Adipose tissue (tissue), 3 donors: ENCODE measurements around the gene MTF1. TPM values are rescaled to one million over a fixed set of nuclear protein-coding genes. Genes with fewer than 3 reads are reported as not detected.

Experiments
- H3K27ac ChIP-seq: one replicate; pipeline ENCODE4 v1.5.1; 2013; ENCODE audit warnings: low read depth, low read length
- WGBS, 3 donors: extraction: QIAGEN DNeasy Blood & Tissue Kit; methylation state at CpG; one replicate each; pipeline ENCODE4 v1.1.7; 2013; 5-methylcytosine and 5-hydroxymethylcytosine counted together
- polyA plus RNA-seq, 3 donors: library from polyadenylated mRNA; stranded (reverse); fragments of 200-250 nt; gene quantifications; one replicate each; pipeline ENCODE4 v1.2.3, GENCODE V29; 2013
- donor health status: healthy with polysubstance abuse.
- donor health status: Bipolar disorder and iron deficiency.
- donor health status: healthy.

Gene MTF1
- polyA plus RNA-seq, 3 donors, result 2.0 to 4.4 (median 3.9) TPM

DNA sequence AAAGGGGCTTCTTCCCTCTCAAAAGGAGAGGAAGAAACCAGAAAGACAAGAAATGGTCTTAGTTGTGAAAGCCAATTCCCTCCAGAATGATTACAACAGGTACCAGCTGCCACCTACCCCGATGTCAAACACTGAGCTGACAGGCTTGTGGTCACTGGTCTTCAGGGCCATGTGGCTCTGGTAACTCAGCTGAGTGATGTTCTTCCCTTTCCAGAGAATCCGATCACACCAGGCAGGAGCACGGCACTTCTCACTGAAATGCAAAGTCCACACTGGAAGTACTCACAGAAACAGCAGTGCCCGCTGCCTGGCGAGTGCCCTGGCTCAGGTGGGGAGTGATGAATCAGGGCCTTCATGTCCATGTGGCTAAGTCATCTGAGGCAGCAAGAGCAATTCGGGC is 18.7 kb upstream of the MTF1 start:
- WGBS, 3 donors, result 79 to 89% (median 88%) methylated on average over 6 of the region's 6 CpGs
- no peak overlapping the region for H3K27ac ChIP-seq

DNA sequence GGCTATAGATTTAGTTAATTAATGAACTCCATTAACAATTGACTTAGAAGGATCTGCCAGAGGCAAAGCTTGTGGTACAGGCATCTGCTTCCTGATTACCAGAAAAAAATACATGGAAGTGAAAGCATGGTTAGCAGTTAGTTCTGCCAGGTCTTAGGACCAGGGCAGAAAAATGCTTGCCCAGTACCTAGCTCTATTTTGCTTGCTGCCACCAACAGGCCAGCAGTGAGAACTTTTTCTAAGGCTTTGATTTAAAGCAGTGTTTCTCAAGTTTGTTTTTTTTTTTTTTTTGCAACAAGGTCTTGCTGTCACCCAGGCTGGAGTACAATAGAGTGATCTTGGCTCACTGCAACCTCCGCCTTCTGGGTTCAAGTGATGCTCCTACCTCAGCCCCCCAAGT is 16.4 kb upstream of the MTF1 start:
- H3K27ac ChIP-seq, result no peak overlapping the region
- WGBS, 3 donors, result 100% methylated on average over 1 of the region's 1 CpG

DNA sequence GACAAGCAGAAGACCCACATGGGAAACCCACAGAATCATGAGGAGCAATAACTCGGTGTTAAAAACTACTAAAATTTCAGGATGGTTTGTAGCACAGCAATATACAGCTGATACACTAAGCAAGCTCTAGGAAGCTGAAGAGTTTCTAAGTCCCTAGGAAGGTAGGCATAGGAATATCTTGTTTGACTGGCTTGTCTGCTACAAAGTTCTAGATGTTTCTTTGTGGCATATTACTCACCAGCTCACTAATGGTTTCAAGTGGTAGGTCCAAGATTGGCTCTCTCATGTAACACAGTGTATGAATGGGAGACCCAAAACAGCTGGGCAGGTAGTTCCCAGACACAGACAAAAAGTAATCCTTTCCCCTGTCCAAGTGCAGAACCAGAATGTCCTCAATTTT is 13.3 kb upstream of the MTF1 start:
- H3K27ac ChIP-seq, result no peak overlapping the region
- WGBS, 3 donors, result 86 to 96% (median 91%) methylated on average over 1 of the region's 1 CpG

DNA sequence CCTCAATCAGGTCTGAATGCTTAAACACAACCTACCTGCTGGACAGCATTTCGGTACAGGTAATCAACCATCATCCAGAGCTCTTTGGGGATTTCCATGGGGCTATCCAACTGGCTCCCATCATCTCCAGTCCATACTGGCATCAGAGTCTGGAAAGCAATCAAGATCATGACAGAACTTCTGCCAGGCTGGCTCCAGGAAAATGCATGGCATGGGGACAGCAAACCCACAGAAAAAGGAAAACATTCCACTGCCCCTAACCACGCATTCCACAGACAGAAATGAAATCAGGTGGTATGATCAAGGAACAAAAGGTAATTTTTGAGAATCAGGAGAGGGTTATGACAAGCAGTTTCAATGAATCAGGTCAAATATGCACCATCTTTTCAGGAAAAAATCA is 9.1 kb upstream of the MTF1 start:
- WGBS, 3 donors, result 86 to 94% (median 86%) methylated on average over 2 of the region's 2 CpGs
- no peak overlapping the region for H3K27ac ChIP-seq

DNA sequence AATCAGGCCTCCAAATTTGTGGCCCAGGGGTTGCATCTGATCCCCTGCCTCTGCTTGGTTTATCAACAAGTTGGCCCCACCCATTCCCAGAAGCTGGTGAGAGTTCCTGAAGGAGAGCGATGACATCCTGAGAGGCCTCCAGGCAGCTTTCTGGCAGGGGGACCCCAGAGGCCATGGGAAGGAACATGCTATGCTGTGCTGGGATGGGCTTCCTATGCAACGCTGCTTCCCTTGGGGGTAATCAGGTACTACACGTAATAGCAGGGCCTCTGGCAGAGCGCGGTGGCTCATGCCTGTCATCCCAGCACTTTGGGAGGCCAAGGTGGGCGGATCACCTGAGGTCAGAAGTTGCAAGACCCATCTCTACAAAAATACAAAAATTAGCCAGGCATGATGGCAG is 8.4 kb upstream of the MTF1 start:
- WGBS, 3 donors, result 88 to 90% (median 89%) methylated on average over 6 of the region's 6 CpGs
- H3K27ac ChIP-seq, result no peak overlapping the region

DNA sequence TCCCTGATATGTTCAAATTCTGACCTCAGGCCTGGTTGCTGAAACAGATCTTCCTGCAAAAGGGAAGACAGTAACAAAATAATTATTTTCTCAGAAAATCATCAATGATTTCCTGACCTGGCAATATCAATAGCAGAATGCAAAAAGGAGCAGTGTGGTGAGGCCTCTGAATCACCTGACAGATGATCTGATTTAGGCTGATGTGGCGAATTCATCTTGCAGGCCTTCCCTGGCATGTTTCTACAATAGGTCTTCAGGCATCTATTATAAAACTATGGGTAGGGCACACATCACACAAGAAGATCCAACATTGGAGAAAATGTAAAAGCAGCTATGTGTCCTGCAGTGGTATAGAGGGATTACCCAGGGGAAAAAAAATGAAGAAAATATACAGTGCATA is 7.1 kb upstream of the MTF1 start:
- H3K27ac ChIP-seq, result no peak overlapping the region
- WGBS, 3 donors, result 94 to 100% (median 98%) methylated on average over 1 of the region's 1 CpG

DNA sequence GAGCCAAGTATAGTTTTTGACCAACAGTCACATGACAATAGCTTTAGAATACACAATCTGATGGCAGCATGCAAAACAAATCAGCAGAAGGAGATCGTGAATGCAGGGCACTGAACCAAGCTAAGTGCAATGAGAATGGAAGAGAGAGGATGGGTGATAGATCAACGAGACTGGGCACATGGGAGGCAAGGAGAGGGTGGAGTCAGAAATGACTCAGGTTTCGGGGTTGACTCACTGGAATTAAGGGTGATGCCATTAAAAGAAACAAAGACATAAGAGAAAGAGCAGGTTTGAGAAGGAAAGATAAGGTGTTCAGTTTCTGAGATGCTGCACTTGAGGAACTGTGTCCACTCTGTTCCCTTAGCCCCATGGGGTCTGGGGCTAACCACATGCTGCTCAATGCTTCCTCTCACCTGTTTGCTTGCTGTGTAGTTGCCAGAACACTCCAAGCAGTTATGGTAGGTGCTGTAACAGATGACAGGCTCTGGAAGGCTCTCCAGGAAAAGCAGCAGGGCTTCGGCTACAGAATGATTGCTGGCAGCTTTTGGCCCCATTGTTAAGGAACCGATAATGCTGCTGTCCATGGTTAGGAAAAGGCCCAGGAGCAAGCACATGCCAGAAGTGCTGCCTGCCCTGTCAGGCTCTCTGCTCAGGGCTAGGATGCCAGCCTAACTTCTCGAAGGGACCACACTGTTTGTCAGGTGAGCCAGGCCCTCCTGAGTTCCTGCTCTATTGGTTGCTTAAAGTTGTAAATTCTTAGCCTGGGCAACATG is 6.1 kb upstream of the MTF1 start:
- no peak overlapping the region for H3K27ac ChIP-seq
- WGBS, 3 donors, result 90 to 91% (median 91%) methylated on average over 6 of the region's 6 CpGs

DNA sequence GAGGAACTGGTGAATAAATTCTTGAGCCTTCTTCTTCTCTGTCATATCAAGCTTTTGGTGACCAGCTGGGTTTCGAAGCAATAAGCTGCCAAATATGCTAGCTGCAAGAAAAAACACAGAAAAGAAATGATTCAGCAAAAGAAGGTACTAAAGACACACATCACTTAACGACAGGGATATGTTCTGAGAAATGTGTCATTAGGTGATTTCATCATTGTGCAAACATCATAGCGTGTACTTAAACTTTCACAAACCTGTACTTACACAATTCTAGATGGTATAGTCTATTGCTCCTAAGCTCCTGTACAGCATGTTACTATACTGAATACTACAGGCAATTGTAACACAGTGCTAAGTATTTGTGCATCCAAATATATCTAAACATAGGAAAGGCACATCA is 2.9 kb upstream of the MTF1 start:
- no peak overlapping the region for H3K27ac ChIP-seq
- 56 to 67% (median 62%) methylated on average over 3 of the region's 3 CpGs for WGBS, 3 donors

DNA sequence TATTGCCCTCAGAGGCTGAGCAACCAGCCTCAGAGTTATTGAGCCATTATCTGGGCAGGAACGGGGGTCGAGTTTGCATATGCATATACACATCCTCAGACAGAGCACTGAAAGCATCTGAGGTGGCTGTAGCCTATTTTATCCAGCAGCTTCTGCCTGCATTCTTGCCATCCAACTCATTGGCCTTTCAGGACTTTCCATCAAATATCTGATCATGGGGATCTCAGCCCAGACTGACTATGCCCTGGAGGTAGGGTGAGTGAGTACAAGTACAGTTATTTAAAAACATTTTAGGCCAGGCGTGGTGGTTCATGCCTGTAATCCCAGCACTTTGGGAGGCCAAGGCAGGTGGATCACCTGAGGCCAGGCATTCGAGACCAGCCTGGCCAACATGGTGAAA is 1.8 kb upstream of the MTF1 start:
- 88 to 94% (median 93%) methylated on average over 4 of the region's 4 CpGs for WGBS, 3 donors
- no peak overlapping the region for H3K27ac ChIP-seq

DNA sequence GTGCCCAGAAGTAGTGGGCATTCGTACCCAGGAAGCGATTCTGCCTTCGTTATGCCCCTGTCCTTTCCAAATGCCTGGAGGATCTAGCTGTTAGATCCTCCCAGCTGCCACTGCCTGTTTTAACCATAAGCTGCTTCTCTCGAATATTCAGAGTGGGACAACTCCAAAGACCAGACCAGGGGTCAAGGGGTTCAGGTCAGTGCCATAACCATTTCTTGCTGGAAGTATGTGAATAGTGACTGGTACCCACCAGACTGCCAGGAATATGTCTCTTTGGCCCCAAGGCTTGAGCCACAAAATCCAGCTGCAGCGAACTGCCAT is 914 bp upstream of the MTF1 start:
- no peak overlapping the region for H3K27ac ChIP-seq
- 23 to 28% (median 28%) methylated on average over 5 of the region's 5 CpGs for WGBS, 3 donors

DNA sequence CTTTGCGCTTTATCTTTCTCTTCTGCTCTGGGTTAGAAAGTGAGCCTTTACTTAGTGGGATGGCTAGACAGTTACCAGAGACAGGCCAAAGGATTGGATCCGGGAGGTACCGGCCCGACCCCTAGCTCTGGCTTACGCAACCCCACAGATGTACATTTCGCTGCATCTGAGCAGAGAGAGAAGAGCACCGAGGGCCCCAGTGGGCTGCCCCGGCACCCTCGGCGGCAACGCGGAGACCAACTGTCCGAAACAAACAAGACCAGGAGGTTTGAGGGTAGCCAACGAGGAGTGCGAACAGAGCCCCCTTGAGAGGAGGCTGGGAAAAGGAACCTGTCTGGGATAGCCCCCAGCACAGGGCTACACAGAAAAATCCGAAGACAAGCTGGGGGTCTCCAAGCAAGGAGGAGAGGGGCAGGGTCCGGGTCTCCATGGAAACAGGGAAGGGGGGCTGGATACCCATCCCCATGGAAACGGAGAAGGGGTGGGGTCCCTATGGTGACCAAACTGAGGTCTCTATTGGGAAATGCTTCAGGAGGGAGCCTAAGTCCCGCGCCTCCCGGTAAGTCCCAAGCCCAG is 373 bp downstream of the MTF1 start:
- no peak overlapping the region for H3K27ac ChIP-seq

DNA sequence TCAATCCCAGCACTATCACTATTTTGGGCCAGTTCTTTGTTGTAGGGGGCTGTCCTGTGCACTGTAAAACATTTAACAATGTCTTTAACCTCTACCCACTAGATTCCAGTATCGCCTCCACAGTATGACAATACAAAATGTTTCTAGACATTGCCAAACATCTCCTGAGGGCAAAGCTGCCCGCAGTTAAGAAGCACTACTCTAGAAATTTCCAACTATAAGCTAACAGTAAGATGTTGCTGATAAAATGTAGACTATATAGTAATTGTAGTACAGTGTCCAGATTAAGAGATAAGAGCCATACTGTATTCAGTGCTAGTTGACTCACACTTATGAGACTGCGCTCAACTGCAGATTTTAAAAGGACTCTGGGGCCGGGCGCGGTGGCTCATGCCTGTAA is 5.0 kb downstream of the MTF1 start:
- no peak overlapping the region for H3K27ac ChIP-seq
- 93 to 98% (median 96%) methylated on average over 6 of the region's 6 CpGs for WGBS, 3 donors

More for the DNA sequence above, 373 bp downstream of the MTF1 start:
- 1 to 2% (median 1%) methylated on average over 21 of the region's 21 CpGs for WGBS, 3 donors

DNA sequence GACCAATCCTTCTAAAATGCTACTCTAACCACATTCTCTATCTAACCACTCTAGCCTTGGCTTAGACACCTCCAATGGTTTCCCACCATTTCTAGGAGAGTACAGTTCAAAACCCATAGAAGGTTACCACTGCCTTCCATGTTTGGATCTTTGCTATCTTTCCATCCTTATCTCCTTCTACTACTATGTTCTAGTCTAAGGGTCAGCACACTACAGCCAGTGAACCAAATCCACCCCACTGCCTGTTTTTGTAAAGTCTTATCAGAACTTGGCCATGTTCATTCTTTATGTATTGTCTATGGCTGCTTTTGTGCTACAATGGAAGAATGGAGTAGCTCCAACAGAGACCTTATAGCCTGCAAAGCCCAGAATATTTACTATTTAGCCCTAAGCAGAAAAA is 6.2 kb downstream of the MTF1 start:
- H3K27ac ChIP-seq, result no peak overlapping the region

DNA sequence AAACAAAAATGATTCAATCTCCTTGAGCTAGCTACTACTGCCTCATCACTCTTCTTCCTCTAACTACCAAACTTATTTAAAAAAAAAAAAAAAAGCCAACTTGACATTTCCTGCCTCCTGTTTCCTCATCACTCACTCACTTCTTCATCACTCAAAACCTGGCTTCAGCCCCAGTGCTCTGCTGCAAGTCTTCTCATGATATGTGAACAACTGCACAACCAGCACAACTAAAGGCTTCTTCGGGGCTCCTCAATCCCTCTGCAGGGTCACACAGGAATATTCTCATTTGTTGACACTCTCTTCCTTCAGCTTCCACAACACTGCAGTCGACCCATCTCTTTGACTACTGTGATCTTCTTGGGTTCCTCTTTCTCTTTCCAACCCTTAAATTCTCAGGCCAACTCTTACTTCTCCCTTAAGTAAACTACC is 7.6 kb downstream of the MTF1 start:
- WGBS, 3 donors, result 51 to 83% (median 59%) methylated on average over 2 of the region's 2 CpGs
- no peak overlapping the region for H3K27ac ChIP-seq

DNA sequence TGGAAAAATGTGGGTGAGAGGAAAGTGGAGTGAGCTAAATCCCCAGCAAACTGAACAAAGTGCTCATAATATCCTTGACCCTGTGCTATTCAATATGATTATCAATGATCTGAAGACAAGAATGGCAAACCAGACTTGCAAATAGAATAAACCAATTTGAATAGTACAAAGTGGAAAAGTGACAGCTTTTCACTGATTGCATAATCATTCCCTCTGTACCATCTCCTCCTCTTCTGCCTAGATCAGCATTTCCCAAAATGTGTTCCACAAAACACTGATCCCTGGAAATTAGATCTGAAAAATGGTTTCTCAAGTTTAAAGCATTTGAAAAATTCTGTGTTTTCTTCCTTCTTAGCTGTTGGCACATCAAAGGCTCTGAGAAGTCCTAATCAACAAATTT is 8.1 kb downstream of the MTF1 start:
- H3K27ac ChIP-seq, result no peak overlapping the region

DNA sequence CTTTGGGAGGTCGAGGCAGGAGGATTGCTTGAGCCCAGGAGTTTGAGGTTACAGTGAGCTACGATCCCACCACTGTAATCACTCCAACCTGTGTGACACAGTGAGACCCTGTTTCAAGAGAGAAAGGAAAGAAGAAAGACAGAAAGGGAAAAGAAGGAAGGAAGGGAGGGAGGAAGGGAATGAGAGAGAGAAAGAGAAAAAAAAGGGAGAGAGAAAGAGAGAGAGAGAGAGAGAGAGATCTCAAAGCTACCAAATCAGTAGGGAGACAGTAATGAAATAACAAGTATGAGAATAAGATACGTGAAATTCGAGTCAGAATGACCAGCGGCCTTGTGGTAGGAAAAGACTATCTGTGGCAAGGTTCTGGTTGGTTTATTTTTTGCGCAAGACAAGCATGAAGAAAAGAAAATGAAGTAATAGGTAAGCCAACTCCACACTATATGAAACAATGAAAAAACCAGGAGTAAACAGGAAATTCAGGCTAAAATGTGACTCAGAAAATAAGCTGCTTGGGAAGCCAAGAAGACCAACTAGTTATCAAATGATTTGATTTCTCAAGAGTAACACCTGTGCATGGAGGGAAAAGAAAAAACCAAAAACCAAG is 8.9 kb downstream of the MTF1 start:
- 60 to 90% (median 70%) methylated on average over 6 of the region's 6 CpGs for WGBS, 3 donors
- no peak overlapping the region for H3K27ac ChIP-seq

DNA sequence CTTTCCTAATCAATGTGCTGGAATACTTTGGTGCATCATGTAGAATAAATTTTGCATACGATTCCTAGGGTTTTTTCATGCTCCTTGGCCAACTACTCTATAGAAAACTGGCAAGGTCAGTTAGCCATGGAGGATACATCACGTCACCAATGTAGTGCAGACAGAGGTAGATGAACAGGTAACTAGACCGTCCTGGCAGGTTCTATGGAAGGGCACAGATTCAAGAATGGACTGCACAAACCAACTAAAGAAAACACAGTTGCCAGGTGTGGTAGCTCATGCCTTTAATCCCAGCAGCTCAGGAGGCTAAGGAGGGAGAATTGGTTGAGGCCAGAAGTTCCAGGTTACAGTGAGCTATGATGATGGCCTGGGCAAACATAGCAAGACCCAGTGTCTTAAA is 9.9 kb downstream of the MTF1 start:
- H3K27ac ChIP-seq, result no peak overlapping the region
- 97 to 98% (median 97%) methylated on average over 3 of the region's 3 CpGs for WGBS, 3 donors

DNA sequence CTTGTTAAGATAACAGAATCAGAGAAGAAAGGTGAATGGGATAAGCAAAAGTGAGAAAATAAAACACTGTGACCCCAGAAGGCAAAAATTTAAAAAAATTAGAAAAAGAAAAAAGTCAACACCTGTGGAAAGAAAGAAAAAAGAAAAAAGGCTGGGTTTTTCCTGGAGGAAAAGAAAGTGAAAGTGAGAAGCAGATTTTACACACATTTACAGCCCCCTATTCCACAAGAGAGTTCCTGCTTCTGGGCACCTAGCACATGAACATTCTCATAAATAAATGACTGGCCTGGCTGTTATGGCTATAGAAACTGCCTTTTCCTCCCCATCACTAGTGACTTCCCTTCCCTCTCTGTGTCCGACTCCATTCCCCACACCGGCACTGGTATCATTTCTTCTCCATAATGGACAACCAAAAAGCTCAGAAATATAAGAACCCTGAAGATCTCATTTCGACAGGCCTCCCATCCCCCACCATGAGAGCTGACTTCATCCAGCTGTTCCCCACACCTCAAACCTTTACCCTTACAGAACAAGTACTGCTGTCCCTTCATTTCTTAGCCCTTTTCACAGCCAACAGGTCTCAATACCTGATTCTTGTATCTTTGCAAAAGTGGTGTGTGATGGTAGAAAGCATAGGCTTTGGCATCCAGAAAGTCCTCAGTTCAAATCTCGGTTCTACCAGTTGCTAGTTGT is 12.6 kb downstream of the MTF1 start:
- no peak overlapping the region for H3K27ac ChIP-seq
- 60 to 80% (median 68%) methylated on average over 4 of the region's 4 CpGs for WGBS, 3 donors

DNA sequence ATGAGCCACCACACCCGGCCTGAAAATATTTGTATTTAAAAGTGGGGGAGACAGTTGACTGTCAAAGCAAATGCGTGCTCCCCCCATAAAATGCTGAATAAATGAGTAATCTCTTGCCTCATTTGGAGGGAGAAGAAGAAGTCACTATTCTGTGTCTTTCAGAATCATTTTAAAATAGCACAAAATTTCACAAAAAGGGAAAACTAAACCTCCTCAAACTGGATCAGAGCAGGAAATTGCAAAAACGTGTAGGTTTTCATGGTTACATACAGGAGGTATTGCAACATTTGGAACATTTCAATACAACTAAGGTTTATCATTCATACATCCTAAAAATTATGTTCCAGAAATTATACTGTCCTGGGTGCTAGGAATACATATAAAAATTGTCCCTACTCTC is 13.6 kb downstream of the MTF1 start:
- WGBS, 3 donors, result 41 to 81% (median 54%) methylated on average over 3 of the region's 3 CpGs
- H3K27ac ChIP-seq, result no peak overlapping the region
